Kidney epithelial cell (primary cell): ENCODE results near the gene RPL5. TPM values are rescaled to one million over a fixed set of nuclear protein-coding genes. Genes with fewer than 3 reads are reported as not detected.

Experiments
- DNase-seq: peaks from one replicate; pipeline ENCODE4 v3.0.0-alpha.2; 2010; ENCODE audit warnings: low read depth
- H3K27me3 ChIP-seq: 2 replicates; pipeline ENCODE4 v1.6.0; 2011; ENCODE audit warnings: low read length; ENCODE audit not compliant: control insufficient read depth, insufficient read depth
- H3K36me3 ChIP-seq: 2 replicates; pipeline ENCODE4 v1.5.1; 2011; ENCODE audit warnings: low read length; ENCODE audit not compliant: control insufficient read depth, insufficient read depth
- H3K4me3 ChIP-seq: 2 replicates; pipeline ENCODE4 v1.5.1; 2011; ENCODE audit warnings: low read depth, mild to moderate bottlenecking, control low read depth, low read length
- CTCF ChIP-seq: IDR thresholded peaks from 2 replicates; pipeline ENCODE4 v1.5.1; 2011; ENCODE audit warnings: mild to moderate bottlenecking, moderate library complexity, low read length, control low read depth, inconsistent platforms; ENCODE audit not compliant: insufficient read depth, poor library complexity, severe bottlenecking
- total RNA-seq: library from RNA; depleted of rRNA; stranded (reverse); fragments of >200 nt; gene quantifications from 2 replicates; pipeline ENCODE4 v1.2.3, GENCODE V29; 2015

Gene RPL5
- total RNA-seq, 1 donor from 2014 or later = 2,606 TPM

- peaks cover 3% of the 10 kb centered on the region for H3K36me3 ChIP-seq
Measured at GRCh38 chr1:92839442-92839841, 7.6 kb downstream of the RPL5 start.

GRCh38 chr1:92840600-92840999 is 8.8 kb downstream of the RPL5 start:
- no peak overlapping the region for H3K4me3 ChIP-seq
- H3K36me3 ChIP-seq = peaks cover 3% of the 10 kb centered on the region
- no peak for TF ChIP-seq CTCF
- no peaks in the 10 kb centered on the region for H3K27me3 ChIP-seq
- DNase-seq = no peak

More at GRCh38 chr1:92839442-92839841, 7.6 kb downstream of the RPL5 start:
- TF ChIP-seq CTCF = no peak
- no peaks in the 10 kb centered on the region for H3K27me3 ChIP-seq
- no peak overlapping the region for H3K4me3 ChIP-seq
- DNase-seq = no peak

GRCh38 chr1:92842082-92843045 is 10.5 kb downstream of the RPL5 start:
- Histone ChIP-seq H3K4me3 (no peak overlapping the region), H3K36me3 (peaks cover 3% of the 10 kb centered on the region)
- no peak for DNase-seq

GRCh38 chr1:92843046-92843423 is 11.2 kb downstream of the RPL5 start:
- TF ChIP-seq CTCF = no peak
- Histone ChIP-seq H3K4me3 (no peak overlapping the region), H3K36me3 (peaks cover 3% of the 10 kb centered on the region), H3K27me3 (no peaks in the 10 kb centered on the region)
- DNase-seq = no peak

More at GRCh38 chr1:92842082-92843045, 10.5 kb downstream of the RPL5 start:
- no peaks in the 10 kb centered on the region for H3K27me3 ChIP-seq
- no peak for TF ChIP-seq CTCF

- DNase-seq = no peak
- Histone ChIP-seq H3K27me3 (no peaks in the 10 kb centered on the region), H3K4me3 (no peak overlapping the region), H3K36me3 (peaks cover 3% of the 10 kb centered on the region)
- TF ChIP-seq CTCF = no peak
Measured at GRCh38 chr1:92843429-92844352, 11.9 kb downstream of the RPL5 start.
